H1 (cell line): ENCODE measurements around the gene GAB2. TPM values are rescaled to one million over a fixed set of nuclear protein-coding genes. Genes with fewer than 3 reads are reported as not detected.

Source experiments
- CTCF ChIA-PET: fragments of 300-600 bp; sonication (Branson Sonifier 250); formaldehyde crosslinking; loops from one replicate; lab custom pipeline; 2021; ENCODE audit not compliant: partially characterized antibody; lab: Charles Lee
- POLR2A ChIA-PET: fragments of 300-600 bp; sonication (Branson Sonifier 250); formaldehyde crosslinking; loops from one replicate; lab custom pipeline; 2021; ENCODE audit warnings: inconsistent platforms; ENCODE audit not compliant: partially characterized antibody; lab: Charles Lee
- DNase-seq, 2 experiments: peaks; one replicate each; pipeline versions ENCODE4 v3.0.0 to v3.0.0-alpha.2; 2010 to 2022; ENCODE audit warnings: low spot score in 2 of 2, low read depth in 1 of 2, mixed read lengths in 1 of 2
- FAIRE-seq: peaks from 2 replicates; lab custom pipeline; 2011; peaks lifted over from hg19 to GRCh38; lab: Jason Lieb, UNC
- H2AFZ ChIP-seq: 2 replicates; pipeline ENCODE4 v1.8.1; 2012; ENCODE audit warnings: low read length, inconsistent platforms
- H2AK5ac ChIP-seq: 2 replicates; pipeline ENCODE4 v1.6.1; 2013; ENCODE audit warnings: low read depth, low read length
- H2BK120ac ChIP-seq: replicated peaks from 2 replicates; pipeline ENCODE3; 2013; ENCODE audit warnings: low read depth, low read length, inconsistent platforms
- H2BK12ac ChIP-seq: 2 replicates; pipeline ENCODE4 v1.6.1; 2013; ENCODE audit warnings: low read depth, low read length
- H2BK15ac ChIP-seq: 2 replicates; pipeline ENCODE4 v1.6.1; 2013; ENCODE audit warnings: low read length
- H2BK20ac ChIP-seq: 2 replicates; pipeline ENCODE4 v1.6.1; 2013; ENCODE audit warnings: low read length
- H2BK5ac ChIP-seq: 2 replicates; pipeline ENCODE4 v1.6.1; 2013; ENCODE audit warnings: low read depth, low read length
- H3K14ac ChIP-seq: 2 replicates; pipeline ENCODE4 v1.6.1; 2013; ENCODE audit warnings: inconsistent platforms; ENCODE audit not compliant: insufficient read length
- H3K18ac ChIP-seq: 2 replicates; pipeline ENCODE4 v1.6.1; 2013; ENCODE audit warnings: low read length; ENCODE audit errors: extremely low read depth
- H3K23ac ChIP-seq: 2 replicates; pipeline ENCODE4 v1.6.1; 2013; ENCODE audit warnings: inconsistent platforms; ENCODE audit not compliant: insufficient read length
- H3K23me2 ChIP-seq: 2 replicates; pipeline ENCODE4 v1.6.1; 2013; ENCODE audit warnings: low read depth, low read length
- H3K27ac ChIP-seq: 2 replicates; pipeline ENCODE4 v1.6.1; 2011; ENCODE audit warnings: low read depth, low read length, inconsistent platforms
- H3K27me3 ChIP-seq, 4 experiments: replicated peaks in 1 of 4; 1 replicate in 1 of 4; 2 replicates in 3 of 4; pipeline versions ENCODE4 v1.6.1 to v1.8.1; 2011 to 2013; ENCODE audit warnings: low read length in 3 of 4, mild to moderate bottlenecking in 3 of 4, inconsistent platforms in 2 of 4, mixed read lengths in 2 of 4, moderate library complexity in 1 of 4; ENCODE audit not compliant: control insufficient read depth in 3 of 4, insufficient read depth in 3 of 4; ENCODE audit errors: extremely low read depth in 1 of 4
- H3K36me3 ChIP-seq, 4 experiments: 2 replicates each; pipeline versions ENCODE4 v1.6.1 to v1.8.1; 2011 to 2013; ENCODE audit warnings: mild to moderate bottlenecking in 4 of 4, low read length in 3 of 4, moderate library complexity in 2 of 4, control low read depth in 1 of 4, inconsistent platforms in 1 of 4; ENCODE audit not compliant: insufficient read depth in 4 of 4, control insufficient read depth in 2 of 4
- H3K4ac ChIP-seq: replicated peaks from 2 replicates; pipeline ENCODE3; 2013; ENCODE audit warnings: low read length, low read depth, mixed read lengths, inconsistent platforms; ENCODE audit not compliant: insufficient read length
- H3K4me1 ChIP-seq, 4 experiments: replicated peaks in 1 of 4; 1 replicate in 1 of 4; 2 replicates in 3 of 4; pipeline versions ENCODE4 v1.6.1 to v1.8.1; 2011 to 2013; ENCODE audit warnings: low read length in 3 of 4, inconsistent platforms in 2 of 4, mixed read lengths in 1 of 4; ENCODE audit not compliant: insufficient read depth in 4 of 4, control insufficient read depth in 3 of 4
- H3K4me2 ChIP-seq, 2 experiments: 2 replicates each; pipeline versions ENCODE4 v1.6.1 to v1.8.1; 2011 to 2013; ENCODE audit warnings: low read depth in 2 of 2, low read length in 2 of 2, control low read depth in 1 of 2, inconsistent platforms in 1 of 2, mild to moderate bottlenecking in 1 of 2; ENCODE audit not compliant: insufficient read depth in 1 of 2
- H3K4me3 ChIP-seq, 4 experiments: fragments of 200-600, 300-600 bp in 1 of 4; sonication (generic), shearing (Covaris generic), sonication (Bioruptor Twin) in 1 of 4; 2 replicates each; pipeline versions ENCODE4 v1.5.1 to v1.8.1; 2011 to 2016; ENCODE audit warnings: low read length in 4 of 4, low read depth in 3 of 4, control low read depth in 2 of 4, inconsistent platforms in 2 of 4, mild to moderate bottlenecking in 2 of 4, mixed read lengths in 1 of 4, moderate library complexity in 1 of 4; ENCODE audit not compliant: insufficient read depth in 2 of 4; ENCODE audit errors: extremely low read depth in 1 of 4
- H3K56ac ChIP-seq: replicated peaks from 2 replicates; pipeline ENCODE3; 2013; ENCODE audit warnings: low read depth, mild to moderate bottlenecking, mixed read lengths, low read length, inconsistent platforms; ENCODE audit not compliant: insufficient read length
- H3K79me1 ChIP-seq: 2 replicates; pipeline ENCODE4 v1.6.1; 2013; ENCODE audit warnings: low read depth, low read length, control low read depth
- H3K79me2 ChIP-seq, 2 experiments: 2 replicates each; pipeline versions ENCODE4 v1.6.1 to v1.8.1; 2012 to 2013; ENCODE audit warnings: low read length in 2 of 2, mild to moderate bottlenecking in 2 of 2, inconsistent platforms in 1 of 2; ENCODE audit not compliant: insufficient read depth in 2 of 2, control insufficient read depth in 1 of 2
- H3K9ac ChIP-seq, 4 experiments: replicated peaks in 1 of 4; 1 replicate in 1 of 4; 2 replicates in 3 of 4; pipeline versions ENCODE4 v1.6.1 to v1.8.1; 2011 to 2013; ENCODE audit warnings: low read depth in 3 of 4, low read length in 3 of 4, control low read depth in 2 of 4, mild to moderate bottlenecking in 2 of 4, moderate library complexity in 2 of 4, inconsistent platforms in 1 of 4; ENCODE audit errors: extremely low read depth in 1 of 4
- H3K9me3 ChIP-seq, 2 experiments: 2 replicates each; pipeline versions ENCODE4 v1.6.1 to v1.8.1; 2012 to 2013; ENCODE audit warnings: mild to moderate bottlenecking in 2 of 2, moderate library complexity in 2 of 2, control low read depth in 1 of 2, inconsistent platforms in 1 of 2, low read depth in 1 of 2, low read length in 1 of 2, mixed read lengths in 1 of 2; ENCODE audit not compliant: insufficient read depth in 2 of 2
- H4K20me1 ChIP-seq, 2 experiments: replicated peaks in 1 of 2; 2 replicates each; pipeline versions ENCODE3 to v1.8.1; 2011 to 2013; ENCODE audit warnings: inconsistent platforms in 2 of 2, low read length in 2 of 2, mild to moderate bottlenecking in 1 of 2; ENCODE audit not compliant: insufficient read depth in 2 of 2, control insufficient read depth in 1 of 2
- H4K5ac ChIP-seq: 2 replicates; pipeline ENCODE4 v1.6.1; 2013; ENCODE audit warnings: low read length, low read depth, mixed read lengths, inconsistent platforms; ENCODE audit not compliant: insufficient read length
- H4K8ac ChIP-seq: 2 replicates; pipeline ENCODE4 v1.8.0; 2013; ENCODE audit warnings: mild to moderate bottlenecking, moderate library complexity, low read length, inconsistent platforms; ENCODE audit not compliant: insufficient read depth; ENCODE audit errors: extremely low read depth
- H4K91ac ChIP-seq: replicated peaks from 2 replicates; pipeline ENCODE3; 2013; ENCODE audit warnings: low read length, mixed read lengths, inconsistent platforms; ENCODE audit not compliant: insufficient read length
- CBX8 ChIP-seq: fragments of 300-800, 300-1000 bp; sonication (generic); IDR thresholded peaks from 2 replicates; pipeline ENCODE4 v1.7.1; 2016; ENCODE audit warnings: low read depth, low read length, borderline replicate concordance
- CEBPB ChIP-seq: IDR thresholded peaks from 2 replicates; pipeline ENCODE4 v1.6.1; 2012; ENCODE audit warnings: low read depth, low read length
- CHD2 ChIP-seq: IDR thresholded peaks from 2 replicates; pipeline ENCODE4 v1.6.1; 2012; ENCODE audit warnings: low read length, improper control_type of control experiment
- EP300 ChIP-seq, 2 experiments: IDR thresholded peaks; 1 replicate in 1 of 2; 2 replicates in 1 of 2; pipeline ENCODE4 v1.6.1; 2011 to 2012; ENCODE audit warnings: low read depth in 2 of 2, low read length in 2 of 2, mild to moderate bottlenecking in 2 of 2, borderline replicate concordance in 1 of 2, inconsistent platforms in 1 of 2, moderate library complexity in 1 of 2
- EZH2 ChIP-seq: fragments of 200-600 bp; sonication (generic); IDR thresholded peaks from 2 replicates; pipeline ENCODE4 v1.7.1; 2012; ENCODE audit warnings: low read depth, mild to moderate bottlenecking, moderate library complexity, low read length, inconsistent platforms; ENCODE audit not compliant: severe bottlenecking
- FOSL1 ChIP-seq: IDR thresholded peaks from 2 replicates; pipeline ENCODE4 v1.6.1; 2011; ENCODE audit warnings: mild to moderate bottlenecking, low read depth, low read length, moderate library complexity; ENCODE audit not compliant: insufficient read depth
- GABPA ChIP-seq: IDR thresholded peaks from 2 replicates; pipeline ENCODE4 v1.6.1; 2011; ENCODE audit warnings: mild to moderate bottlenecking, low read length, moderate library complexity, borderline replicate concordance; ENCODE audit not compliant: insufficient read depth
- KDM1A ChIP-seq: fragments of 200-600, 300-600 bp; sonication (generic); IDR thresholded peaks from 2 replicates; pipeline ENCODE4 v1.7.1; 2016; ENCODE audit warnings: mild to moderate bottlenecking, low read length, borderline replicate concordance
- KDM4A ChIP-seq: IDR thresholded peaks from one replicate; pipeline ENCODE4 v1.7.1; 2012; ENCODE audit warnings: low read depth, mild to moderate bottlenecking, moderate library complexity, low read length, inconsistent platforms; ENCODE audit not compliant: severe bottlenecking
- RBBP5 ChIP-seq: IDR thresholded peaks from 2 replicates; pipeline ENCODE4 v1.7.1; 2012; ENCODE audit warnings: low read depth, mild to moderate bottlenecking, inconsistent platforms, low read length, moderate library complexity, borderline replicate concordance
- WGBS, 2 experiments: shearing (Covaris generic) in 1 of 2; methylation state at CpG; one replicate each; pipeline versions ENCODE4 v1.1.6 to v1.1.7; 2013 to 2015; ENCODE audit warnings: low lambda C conversion rate in 2 of 2, mixed read lengths in 2 of 2, inconsistent platforms in 1 of 2, low coverage in 1 of 2, missing lambda C conversion rate in 1 of 2; ENCODE audit not compliant: insufficient replicate concordance in 2 of 2, insufficient coverage in 1 of 2, insufficient read length in 1 of 2; ENCODE audit errors: extremely low coverage in 1 of 2, missing lambda C conversion rate in 1 of 2; 5-methylcytosine and 5-hydroxymethylcytosine counted together
- polyA plus RNA-seq, 7 experiments: library from polyadenylated mRNA; depleted of rRNA in 3 of 7; stranded (reverse) in 5 of 7; unstranded in 2 of 7; fragments of >200 nt in 5 of 7; fragments of 200-250 nt in 2 of 7; gene quantifications; 1 replicate in 5 of 7; 2 replicates in 1 of 7; 4 replicates in 1 of 7; pipeline versions ENCODE4 v1.2.1 to v1.2.3, GENCODE V29; 2011 to 2013; ENCODE audit warnings: missing spikeins in 2 of 7, mixed read lengths in 2 of 7
- total RNA-seq: library from RNA; stranded (reverse); fragmentation: NEBNext Ultra II Directional; extraction: Animal tissue kit (Norgen Biotek cat#: 25700); gene quantifications from 2 replicates; pipeline ENCODE4 v1.2.1, GENCODE V29; 2021
- TF ChIP-seq, protein P1 (sequence below): IDR thresholded peaks from 2 replicates; pipeline ENCODE4 v1.6.1; 2011; ENCODE audit warnings: low read length, improper control_type of control experiment

Gene GAB2
- total and polyA plus RNA-seq, 2 of the 8 experiments (the other 6 are each of a cell fraction or from before 2014, with no cell fraction given): 6.3 to 14.0 TPM

DNA sequence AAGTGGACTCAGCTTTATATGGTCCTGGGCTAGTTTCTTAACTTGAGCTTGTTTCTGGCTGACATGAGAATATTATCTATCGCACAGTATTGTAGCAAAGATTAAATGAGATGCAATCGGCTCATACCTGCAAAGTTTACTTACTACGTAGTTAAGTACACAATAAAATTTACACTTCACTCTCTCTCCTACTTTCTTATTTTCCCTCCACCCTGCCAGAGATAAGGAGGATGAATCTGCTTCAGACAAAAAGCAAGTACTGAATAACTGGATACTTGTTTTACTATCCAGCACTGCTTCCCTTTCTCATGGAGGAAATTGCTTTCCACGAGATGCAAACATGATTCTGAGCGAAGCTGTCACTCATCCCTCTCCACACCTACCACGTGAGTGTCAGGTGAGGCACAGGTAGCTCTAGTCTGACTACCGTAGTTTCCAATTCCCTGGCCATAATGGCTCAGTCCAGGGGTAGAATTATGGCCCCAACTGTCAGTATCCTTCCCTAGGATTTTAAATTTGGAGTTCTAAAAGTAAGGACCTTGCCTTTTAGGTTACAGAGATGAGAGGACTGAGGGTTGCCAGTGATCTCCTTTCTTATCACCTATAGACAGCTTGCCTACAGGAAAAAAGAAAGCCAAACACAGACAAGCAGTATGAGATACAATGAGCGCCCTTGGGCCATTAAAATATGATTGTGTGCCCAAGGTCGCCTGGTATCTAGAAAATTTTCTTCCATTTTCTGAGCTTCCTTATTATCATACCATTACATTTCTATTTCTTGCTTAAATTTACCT is 39.8 kb downstream of the GAB2 start:
- 85% methylated on average over 9 of the region's 9 CpGs; no CpG with 5 or more reads in 1 of the 2 experiments for WGBS, 2 experiments
- H4K8ac ChIP-seq: no peak overlapping the region
- H3K56ac ChIP-seq: no peak overlapping the region
- no peaks in the 10 kb centered on the region; a peak in 1 of 7 replicates for H3K4me1 ChIP-seq
- DNase-seq (no peak), FAIRE-seq (no peak)
- H3K27me3 ChIP-seq: no peaks in the 10 kb centered on the region
- H2AFZ ChIP-seq: no peak overlapping the region
- H3K4me2 ChIP-seq: no peak overlapping the region
- no peak overlapping the region for H2BK5ac ChIP-seq
- no peak overlapping the region for H2BK12ac ChIP-seq
- H3K4me3 ChIP-seq: no peak overlapping the region
- no peak overlapping the region for H4K5ac ChIP-seq
- no peak overlapping the region for H3K4ac ChIP-seq
- H2BK120ac ChIP-seq: no peak overlapping the region
- no peaks in the 10 kb centered on the region for H3K36me3 ChIP-seq
- H4K20me1 ChIP-seq: no peaks in the 10 kb centered on the region
- no peak overlapping the region for H2AK5ac ChIP-seq
- no peaks in the 10 kb centered on the region for H3K79me1 ChIP-seq
- ChIA-PET CTCF (interaction anchor here (1.2 kb wide), 1 partner anchor 38 kb away, joined by 4 read pairs; no protein-coding TSS in a partner anchor), POLR2A (no interaction called here)
- H3K9me3 ChIP-seq: no peaks in the 10 kb centered on the region
- H3K23me2 ChIP-seq: no peaks in the 10 kb centered on the region
- H3K14ac ChIP-seq: no peak overlapping the region
- no peaks in the 10 kb centered on the region for H3K79me2 ChIP-seq
- H3K18ac ChIP-seq: no peak overlapping the region
- H4K91ac ChIP-seq: no peak overlapping the region
- H2BK15ac ChIP-seq: no peak overlapping the region
- no peak overlapping the region for H2BK20ac ChIP-seq
- H3K23ac ChIP-seq: no peak overlapping the region
- H3K9ac ChIP-seq: no peak overlapping the region
- no peak overlapping the region for H3K27ac ChIP-seq
- TF ChIP-seq CHD2 (no peak), FOSL1 (no peak), GABPA (no peak), CEBPB (no peak), CBX8 (no peak), KDM1A (no peak), RBBP5 (no peak), EZH2 (no peak), KDM4A (no peak), EP300 (IDR thresholded peaks at IDR 0.05; ENCODE audit: borderline replicate concordance in 1 of 2, low read depth in 2 of 2, low read length in 2 of 2) (no peak)
- TF ChIP-seq, protein P1, sequence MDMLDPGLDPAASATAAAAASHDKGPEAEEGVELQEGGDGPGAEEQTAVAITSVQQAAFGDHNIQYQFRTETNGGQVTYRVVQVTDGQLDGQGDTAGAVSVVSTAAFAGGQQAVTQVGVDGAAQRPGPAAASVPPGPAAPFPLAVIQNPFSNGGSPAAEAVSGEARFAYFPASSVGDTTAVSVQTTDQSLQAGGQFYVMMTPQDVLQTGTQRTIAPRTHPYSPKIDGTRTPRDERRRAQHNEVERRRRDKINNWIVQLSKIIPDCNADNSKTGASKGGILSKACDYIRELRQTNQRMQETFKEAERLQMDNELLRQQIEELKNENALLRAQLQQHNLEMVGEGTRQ: no peak
